AG09309 (cell line): ENCODE data around the gene PRPF4.
A peak's percentile ranks its signal among the peaks of the same experiment; 100 is the strongest.
"Not testable (repeated sequence)": the region's sequence is repeated elsewhere in the genome, so short reads cannot be mapped to it uniquely, and the experiment has no call there.

Experiments used
- DNase-seq: peaks from one replicate; pipeline ENCODE4 v3.0.0-alpha.2; 2010; ENCODE audit warnings: low read depth
- H3K4me3 ChIP-seq: 2 replicates; pipeline ENCODE4 v1.5.1; 2011; ENCODE audit warnings: mild to moderate bottlenecking, low read depth, low read length, moderate library complexity; ENCODE audit not compliant: control insufficient read depth
- TF ChIP-seq, protein P1 (sequence below): IDR thresholded peaks from 2 replicates; pipeline ENCODE4 v1.5.1; 2011; ENCODE audit warnings: mild to moderate bottlenecking, low read depth, low read length, inconsistent platforms; ENCODE audit not compliant: insufficient read depth, control insufficient read depth; ENCODE audit errors: missing control alignments

The PRPF4 gene

DNA sequence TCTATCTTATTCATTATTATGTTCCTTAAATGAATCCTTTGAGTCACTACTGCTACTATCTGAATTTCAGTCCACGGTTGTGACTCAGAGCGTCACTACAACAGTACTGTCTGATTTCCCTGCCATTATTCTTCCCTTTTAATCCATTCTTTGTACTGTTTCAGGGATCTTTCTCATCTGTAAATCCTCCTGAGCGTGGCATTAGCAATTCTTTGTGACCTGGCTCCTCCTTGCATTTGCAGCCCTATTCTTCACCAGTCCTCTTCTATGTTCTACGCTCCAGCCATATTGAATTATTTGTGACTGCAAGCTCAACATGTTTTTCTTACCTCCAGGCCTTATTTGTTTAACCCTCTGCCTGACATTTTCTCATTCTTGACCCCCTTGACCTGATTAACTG lies 5.9 kb downstream of the PRPF4 start:
- no peak for DNase-seq
- TF ChIP-seq, protein P1, sequence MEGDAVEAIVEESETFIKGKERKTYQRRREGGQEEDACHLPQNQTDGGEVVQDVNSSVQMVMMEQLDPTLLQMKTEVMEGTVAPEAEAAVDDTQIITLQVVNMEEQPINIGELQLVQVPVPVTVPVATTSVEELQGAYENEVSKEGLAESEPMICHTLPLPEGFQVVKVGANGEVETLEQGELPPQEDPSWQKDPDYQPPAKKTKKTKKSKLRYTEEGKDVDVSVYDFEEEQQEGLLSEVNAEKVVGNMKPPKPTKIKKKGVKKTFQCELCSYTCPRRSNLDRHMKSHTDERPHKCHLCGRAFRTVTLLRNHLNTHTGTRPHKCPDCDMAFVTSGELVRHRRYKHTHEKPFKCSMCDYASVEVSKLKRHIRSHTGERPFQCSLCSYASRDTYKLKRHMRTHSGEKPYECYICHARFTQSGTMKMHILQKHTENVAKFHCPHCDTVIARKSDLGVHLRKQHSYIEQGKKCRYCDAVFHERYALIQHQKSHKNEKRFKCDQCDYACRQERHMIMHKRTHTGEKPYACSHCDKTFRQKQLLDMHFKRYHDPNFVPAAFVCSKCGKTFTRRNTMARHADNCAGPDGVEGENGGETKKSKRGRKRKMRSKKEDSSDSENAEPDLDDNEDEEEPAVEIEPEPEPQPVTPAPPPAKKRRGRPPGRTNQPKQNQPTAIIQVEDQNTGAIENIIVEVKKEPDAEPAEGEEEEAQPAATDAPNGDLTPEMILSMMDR, result no peak
- H3K4me3 ChIP-seq, result no peak overlapping the region

DNA sequence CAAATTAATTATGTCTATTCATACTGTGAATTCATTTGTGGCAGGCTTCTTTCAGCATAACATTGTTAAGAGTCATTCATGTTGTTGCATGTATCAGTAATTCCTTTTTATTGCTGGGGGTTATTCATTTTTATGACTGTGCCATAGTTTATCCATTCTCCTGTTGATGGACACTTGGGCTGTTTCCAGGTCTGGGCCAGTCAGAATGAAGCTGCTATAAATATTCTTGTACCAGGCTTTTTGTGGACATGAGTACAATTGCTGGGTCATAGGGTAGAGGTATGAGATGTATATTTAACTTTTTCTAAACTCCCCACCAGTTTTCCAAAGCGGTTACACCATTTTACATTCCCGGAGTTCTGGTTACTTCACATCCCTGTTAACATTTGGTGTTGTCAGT lies 13.6 kb downstream of the PRPF4 start:
- TF ChIP-seq, protein P1, result no peak
- DNase-seq, result no peak
- H3K4me3 ChIP-seq, result no peak overlapping the region

DNA sequence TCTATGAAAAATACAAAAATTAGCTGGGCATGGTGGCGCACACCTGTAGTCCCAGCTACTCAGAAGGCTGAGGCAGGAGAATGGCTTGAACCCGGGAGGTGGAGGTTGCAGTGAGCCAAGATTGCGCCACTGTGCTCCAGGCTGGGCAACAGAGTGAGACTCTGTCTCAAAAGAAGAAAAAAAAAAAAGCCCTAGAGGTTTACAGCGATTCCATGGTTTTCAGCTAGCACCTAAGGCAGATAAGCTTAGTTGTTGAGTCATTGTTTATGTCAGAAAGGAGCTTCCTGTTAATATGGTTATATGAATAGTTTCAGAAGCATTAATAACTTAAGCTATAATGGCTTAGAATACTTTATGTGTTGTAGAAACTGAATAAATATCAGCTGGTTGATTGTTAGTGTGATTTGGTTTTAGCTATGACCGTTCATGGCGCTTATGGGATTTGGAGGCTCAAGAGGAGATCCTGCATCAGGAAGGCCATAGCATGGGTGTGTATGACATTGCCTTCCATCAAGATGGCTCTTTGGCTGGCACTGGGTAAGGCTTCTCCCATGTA lies 14.7 kb downstream of the PRPF4 start:
- TF ChIP-seq, protein P1, result no peak
- DNase-seq, result no peak
- no peak overlapping the region for H3K4me3 ChIP-seq

DNA sequence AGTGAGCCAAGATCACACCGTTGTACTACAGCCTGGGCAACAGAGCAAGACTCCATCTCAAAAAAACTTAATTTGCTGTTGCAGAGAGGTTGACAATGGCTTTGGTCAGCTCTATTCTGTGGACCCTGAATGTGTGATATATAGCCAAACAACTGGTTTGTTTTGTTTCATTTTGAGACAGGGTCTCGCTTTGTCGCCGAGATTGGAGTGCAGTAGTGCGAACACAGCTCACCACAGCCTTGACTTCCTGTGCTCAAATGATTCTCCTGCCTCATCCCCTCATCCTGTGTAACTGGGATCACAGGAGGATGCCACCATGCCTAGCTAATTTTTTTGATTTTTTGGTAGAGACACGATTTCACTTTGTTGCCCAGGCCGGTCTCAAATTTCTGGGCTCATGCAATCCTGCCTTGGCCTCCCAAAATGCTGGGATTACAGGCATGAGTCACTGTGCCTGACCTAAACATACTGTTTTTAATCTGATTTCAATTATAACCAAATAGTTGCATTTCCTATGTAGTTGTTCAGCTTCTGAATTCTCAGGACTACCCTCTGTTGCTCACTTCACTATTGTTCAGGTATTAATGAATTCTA lies 17.9 kb downstream of the PRPF4 start:
- TF ChIP-seq, protein P1, result no peak
- peak; percentile 42 for DNase-seq
- no peak overlapping the region for H3K4me3 ChIP-seq

DNA sequence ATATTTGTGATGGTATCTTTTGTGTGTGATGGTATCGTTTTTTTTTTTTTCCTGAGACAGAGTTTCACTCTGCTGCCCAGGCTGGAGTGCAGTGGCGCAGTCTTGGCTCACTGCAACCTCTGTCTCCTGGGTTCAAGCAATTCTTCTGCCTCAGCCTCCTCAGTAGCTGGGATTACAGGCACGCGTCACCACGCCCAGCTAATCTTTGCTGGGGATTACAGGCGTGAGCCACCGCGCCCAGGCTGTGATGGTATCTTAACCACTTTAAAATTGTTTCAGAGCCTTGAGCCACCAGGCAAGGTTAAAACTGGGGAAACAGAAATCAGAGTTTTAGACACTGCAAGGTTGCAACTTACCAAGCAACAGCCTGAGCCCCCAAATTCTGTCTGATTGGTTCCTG lies 20.8 kb downstream of the PRPF4 start:
- DNase-seq, H3K4me3 ChIP-seq: not testable (repeated sequence)

DNA sequence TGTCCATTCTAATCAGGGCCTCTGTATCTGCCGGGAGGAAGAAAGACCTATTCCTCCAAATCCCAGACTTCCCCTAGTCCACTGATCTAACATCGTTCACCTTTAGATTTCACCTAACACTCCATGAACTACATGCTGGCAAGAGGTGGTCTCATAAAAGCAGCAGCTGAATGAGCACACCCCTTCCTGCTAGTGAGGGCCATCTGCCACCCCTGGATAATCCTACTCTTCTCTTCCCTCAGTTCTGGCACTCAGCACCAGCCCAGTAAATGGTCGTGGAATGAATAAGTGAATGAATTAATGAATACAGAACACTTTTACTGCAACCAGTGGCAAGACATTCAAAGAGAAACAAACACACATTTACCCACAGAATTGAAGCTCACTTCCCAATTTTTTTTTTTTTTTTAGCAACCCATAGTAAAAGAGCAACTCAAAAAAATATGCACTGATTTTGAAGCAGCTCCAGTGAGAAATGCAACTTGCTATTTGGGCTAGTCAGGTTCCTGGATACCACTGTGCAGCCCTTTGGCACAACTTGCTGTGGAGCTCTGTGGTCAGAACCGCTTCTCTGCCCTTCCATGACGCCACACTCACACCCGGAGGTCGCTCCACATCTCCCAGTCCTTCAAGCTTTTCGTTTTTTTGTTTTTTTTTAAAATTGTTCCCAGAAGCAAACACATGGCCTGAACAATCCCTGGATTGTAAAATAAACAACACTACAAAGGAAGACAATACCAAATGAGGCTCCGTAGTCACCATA lies 21.5 kb downstream of the PRPF4 start:
- H3K4me3 ChIP-seq, result no peak overlapping the region
- TF ChIP-seq, protein P1, result no peak
- DNase-seq, result no peak

DNA sequence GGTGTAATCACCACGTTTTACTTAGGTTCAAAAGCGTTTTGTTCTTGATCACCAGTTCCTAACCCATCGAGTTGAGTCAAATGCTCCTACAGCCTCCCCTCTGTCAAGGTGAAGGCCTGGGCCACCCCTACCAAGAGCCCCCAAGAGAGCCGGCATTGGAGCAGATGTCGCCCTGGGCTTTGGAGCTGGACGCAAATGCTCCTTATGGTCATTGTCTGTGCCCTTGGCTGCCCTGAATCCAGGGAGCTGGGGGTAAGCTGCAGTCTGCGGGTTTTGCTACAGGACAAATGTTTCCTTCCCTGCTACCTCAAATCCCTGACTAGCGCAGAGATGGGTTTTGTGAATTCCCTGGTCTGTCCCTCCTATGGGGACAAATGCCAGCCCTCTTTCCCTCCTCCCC lies 22.9 kb downstream of the PRPF4 start:
- no peak overlapping the region for H3K4me3 ChIP-seq
- TF ChIP-seq, protein P1, result no peak
- DNase-seq, result no peak
